H1 (cell line): ENCODE measurements around the gene KRT3. TPM values are rescaled to one million over a fixed set of nuclear protein-coding genes. Genes with fewer than 3 reads are reported as not detected.

Source experiments
- RFX5 ChIP-seq: IDR thresholded peaks from 2 replicates; pipeline ENCODE4 v1.6.1; 2011; ENCODE audit warnings: low read depth, low read length, improper control_type of control experiment, borderline replicate concordance
- polyA plus RNA-seq, 7 experiments: library from polyadenylated mRNA; depleted of rRNA in 3 of 7; stranded (reverse) in 5 of 7; unstranded in 2 of 7; fragments of >200 nt in 5 of 7; fragments of 200-250 nt in 2 of 7; gene quantifications; 1 replicate in 5 of 7; 2 replicates in 1 of 7; 4 replicates in 1 of 7; pipeline versions ENCODE4 v1.2.1 to v1.2.3, GENCODE V29; 2011 to 2013; ENCODE audit warnings: missing spikeins in 2 of 7, mixed read lengths in 2 of 7
- total RNA-seq: library from RNA; stranded (reverse); fragmentation: NEBNext Ultra II Directional; extraction: Animal tissue kit (Norgen Biotek cat#: 25700); gene quantifications from 2 replicates; pipeline ENCODE4 v1.2.1, GENCODE V29; 2021

Gene KRT3
- total and polyA plus RNA-seq, 2 of the 8 experiments (the other 6 are each of a cell fraction or from before 2014, with no cell fraction given) = not detected

- TF ChIP-seq RFX5 = no peak
Observed at GRCh38 chr12:52829986-52830770, 34.3 kb upstream of the KRT3 start (continued).
